HepG2 (cell line): ENCODE results near the gene GPBP1. TPM values are rescaled to one million over a fixed set of nuclear protein-coding genes. Genes with fewer than 3 reads are reported as not detected.

Experiments
- ATAC-seq: fragments of 200-7000 bp; cut with Tn5 transposase; 3 replicates; pipeline ENCODE4 v1.9.1; 2020; ENCODE audit warnings: mild to moderate bottlenecking, moderate library complexity
- BruUV-seq: library from RNA; stranded (reverse); fragments of 400-500 nt; replicated peaks from 2 replicates; lab custom pipeline; 2021; lab: Mats Ljungman, UMichigan
- CTCF ChIA-PET: fragments of 300-600 bp; formaldehyde crosslinking; extraction: SDS; loops from one replicate; lab custom pipeline; 2021; ENCODE audit warnings: low total read pairs, inconsistent platforms, low intra/inter-chr PET ratio; lab: Yijun Ruan, JAX
- POLR2A ChIA-PET: fragments of 350-600 bp; sonication (Branson Sonifier 250); formaldehyde crosslinking; loops from one replicate; lab custom pipeline; 2020; ENCODE audit warnings: antibody characterized with exemption, inconsistent platforms; lab: Yijun Ruan, JAX
- DNase-seq: peaks from one replicate; pipeline ENCODE4 v3.0.0-alpha.2; 2015; ENCODE audit warnings: low spot score
- FAIRE-seq: peaks from 3 replicates; lab custom pipeline; 2011; peaks lifted over from hg19 to GRCh38; lab: Jason Lieb, UNC
- H2AFZ ChIP-seq: one replicate; pipeline ENCODE4 v1.6.1; 2011; ENCODE audit warnings: low read length, inconsistent platforms
- H3K27ac ChIP-seq: fragments of 300-600 bp; 3 replicates; pipeline ENCODE4 v1.8.0; 2011; ENCODE audit warnings: mixed run types, mild to moderate bottlenecking, mixed read lengths, low read length, inconsistent platforms; ENCODE audit not compliant: insufficient read depth; ENCODE audit errors: extremely low read length
- H3K27me3 ChIP-seq, 2 experiments: fragments of 200-600 bp in 1 of 2; 2 replicates in 1 of 2; 3 replicates in 1 of 2; pipeline versions ENCODE4 v1.6.0 to v1.8.0; 2011; ENCODE audit warnings: low read length in 2 of 2, mild to moderate bottlenecking in 2 of 2, moderate library complexity in 2 of 2, inconsistent platforms in 1 of 2; ENCODE audit not compliant: insufficient read depth in 2 of 2, control insufficient read depth in 1 of 2
- H3K36me3 ChIP-seq, 2 experiments: fragments of 200-600 bp in 1 of 2; replicated peaks in 1 of 2; 2 replicates in 1 of 2; 3 replicates in 1 of 2; pipeline versions ENCODE4 v1.5.1 to v1.8.0; 2011; ENCODE audit warnings: low read length in 2 of 2, inconsistent platforms in 1 of 2; ENCODE audit not compliant: insufficient read depth in 2 of 2, control insufficient read depth in 1 of 2
- H3K4me1 ChIP-seq: 2 replicates; pipeline ENCODE4 v1.5.1; 2012; ENCODE audit warnings: low read length, inconsistent platforms; ENCODE audit not compliant: insufficient read depth
- H3K4me2 ChIP-seq: 2 replicates; pipeline ENCODE4 v1.6.0; 2011; ENCODE audit warnings: low read depth, low read length, inconsistent platforms
- H3K4me3 ChIP-seq, 3 experiments: fragments of 200-600 bp in 1 of 3; sonication (generic), shearing (Covaris generic) in 1 of 3; replicated peaks in 1 of 3; 2 replicates each; pipeline ENCODE4 v1.5.1; 2011 to 2016; ENCODE audit warnings: low read length in 3 of 3, inconsistent platforms in 2 of 3, low read depth in 2 of 3, mild to moderate bottlenecking in 2 of 3, control low read depth in 1 of 3, mixed read lengths in 1 of 3; ENCODE audit not compliant: insufficient read depth in 1 of 3
- H3K79me2 ChIP-seq: one replicate; pipeline ENCODE4 v1.6.1; 2011; ENCODE audit warnings: low read length, inconsistent platforms; ENCODE audit not compliant: insufficient read depth
- H3K9ac ChIP-seq: 2 replicates; pipeline ENCODE4 v1.6.0; 2011; ENCODE audit warnings: mild to moderate bottlenecking, low read depth, low read length, inconsistent platforms; ENCODE audit not compliant: insufficient read depth
- H3K9me3 ChIP-seq: 2 replicates; pipeline ENCODE4 v1.5.1; 2012; ENCODE audit warnings: mild to moderate bottlenecking, low read length
- H4K20me1 ChIP-seq: 2 replicates; pipeline ENCODE4 v1.6.0; 2011; ENCODE audit warnings: inconsistent platforms, mild to moderate bottlenecking, low read length, moderate library complexity; ENCODE audit not compliant: insufficient read depth
- BCLAF1 ChIP-seq: fragments of 450-650 bp; IDR thresholded peaks from 2 replicates; pipeline ENCODE4 v1.6.1; 2017; ENCODE audit warnings: mild to moderate bottlenecking
- EZH2 ChIP-seq: conservative IDR thresholded peaks from 2 replicates; pipeline ENCODE4 v1.6.1; 2012; ENCODE audit warnings: mild to moderate bottlenecking, low read depth, low read length, moderate library complexity
- KDM6A ChIP-seq: IDR thresholded peaks from 2 replicates; pipeline ENCODE4 v1.6.1; 2016; ENCODE audit warnings: low read depth
- LCORL ChIP-seq, 2 experiments: fragments of 450-650 bp in 1 of 2; sonication (generic) in 1 of 2; formaldehyde crosslinking in 1 of 2; IDR thresholded peaks; 2 replicates each; pipeline versions ENCODE4 v1.5.0 to v1.6.1; 2017 to 2020; ENCODE audit warnings: antibody characterized with exemption in 1 of 2, missing genetic modification reagents in 1 of 2
- NRL ChIP-seq: sonication (generic); formaldehyde crosslinking; IDR thresholded peaks from 2 replicates; pipeline ENCODE4 v1.5.0; 2020; ENCODE audit warnings: missing genetic modification reagents, mild to moderate bottlenecking, moderate library complexity, borderline replicate concordance
- ZIK1 ChIP-seq: sonication (generic); formaldehyde crosslinking; IDR thresholded peaks from 2 replicates; pipeline ENCODE4 v1.5.0; 2020; ENCODE audit warnings: mild to moderate bottlenecking, low read depth, missing genetic modification reagents, borderline replicate concordance
- ZNF674 ChIP-seq: sonication (generic); formaldehyde crosslinking; IDR thresholded peaks from 2 replicates; pipeline ENCODE4 v1.5.0; 2020; ENCODE audit warnings: low read depth, mild to moderate bottlenecking, missing genetic modification reagents
- WGBS: methylation state at CpG from one replicate; pipeline ENCODE4 v1.1.6; 2017; ENCODE audit warnings: low lambda C conversion rate; 5-methylcytosine and 5-hydroxymethylcytosine counted together
- in situ Hi-C: cut with HindIII; loops from 2 replicates; pipeline ENCODE4 v1.10.0; 2017; ENCODE audit warnings: low pct_unique_long_range_greater_than_20kb; ENCODE audit not compliant: extremely low pct_ligation_motif_present
- intact Hi-C: fragments of 100-400 bp; cut with micrococcal nuclease; formaldehyde crosslinking; loops from one replicate; pipeline ENCODE4 v1.10.0; 2022; ENCODE audit not compliant: unreplicated experiment
- polyA plus RNA-seq, 8 experiments: library from polyadenylated mRNA; depleted of rRNA in 3 of 8; stranded (reverse) in 7 of 8; unstranded in 1 of 8; fragments of >200 nt; fragmentation: Illumina TruSeq in 4 of 8; extraction: Trizol in 4 of 8; gene quantifications; 2 replicates each; pipeline versions ENCODE4 v1.2.1 to v1.2.3, GENCODE V29; 2011 to 2016; ENCODE audit warnings: low read depth in 4 of 8, missing spikeins in 1 of 8, mixed read lengths in 1 of 8; ENCODE audit not compliant: insufficient read depth in 1 of 8
- total RNA-seq, 5 experiments: library from RNA; depleted of rRNA; stranded (reverse); fragments of >200 nt; fragmentation: Illumina TruSeq; extraction: Trizol; gene quantifications; 2 replicates each; pipeline ENCODE4 v1.2.3, GENCODE V29; 2016; ENCODE audit warnings: low read depth in 1 of 5

The GPBP1 gene
- total and polyA plus RNA-seq, 2 of the 13 experiments (the other 11 are each of a cell fraction or from before 2014, with no cell fraction given) = 27.1 to 72.2 TPM

DNA sequence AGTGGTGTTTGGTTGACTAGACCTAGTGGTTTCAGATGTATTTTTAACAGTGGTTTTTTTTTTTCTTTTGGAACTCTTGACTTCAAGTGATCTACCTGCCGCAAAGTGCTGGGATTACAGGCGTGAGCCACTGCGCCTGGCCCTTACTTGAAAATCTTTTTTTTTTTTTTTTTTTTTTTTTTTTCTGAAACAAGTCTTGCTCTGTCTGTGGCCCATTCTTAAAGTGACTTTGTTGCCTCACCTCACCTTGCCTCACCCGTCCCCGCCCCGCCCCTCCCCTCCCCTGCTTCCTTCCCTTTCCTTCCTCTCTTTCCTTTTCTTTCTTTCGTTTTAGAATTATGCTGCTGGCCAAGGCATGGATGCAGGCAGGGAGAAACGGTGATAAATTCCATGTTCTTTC, 26.0 kb downstream of the GPBP1 start:
- WGBS = 96% methylated on average over 8 of the region's 8 CpGs
- no peak for DNase-seq
- H3K36me3 ChIP-seq = peaks cover 0 to 14% of the 10 kb centered on the region in 2 experiments; a peak in 2 of 5 replicates
- intact Hi-C loops = no loop called here
- peaks cover 99% of the 10 kb centered on the region for H3K79me2 ChIP-seq
- H3K9me3 ChIP-seq = no peaks in the 10 kb centered on the region
- ATAC-seq = no peak
- TF ChIP-seq LCORL (IDR thresholded peaks at IDR 0.05) = no peak
- TF ChIP-seq LCORL (CRISPR knock-in tag; IDR thresholded peaks at IDR 0.05) = no peak
- no peak for TF ChIP-seq KDM6A (CRISPR knock-in tag)
- TF ChIP-seq ZNF674 (CRISPR knock-in tag) = no peak
- TF ChIP-seq ZIK1 (CRISPR knock-in tag) = no peak
- no peak for TF ChIP-seq BCLAF1
- TF ChIP-seq NRL (CRISPR knock-in tag) = no peak
- TF ChIP-seq EZH2 = no peak
- peaks cover 58% of the 10 kb centered on the region for H4K20me1 ChIP-seq
- FAIRE-seq = no peak
- no peak overlapping the region for H3K27ac ChIP-seq
- in situ Hi-C loops = no loop called here
- 0 out of 2 replicates have a peak, but pooled peaks cover 21% of the 10 kb centered on the region for H3K4me1 ChIP-seq
- no peak overlapping the region for H3K4me3 ChIP-seq
- no peak overlapping the region for H3K9ac ChIP-seq
- ChIA-PET CTCF (no interaction called here), POLR2A (no interaction called here)
- no peak overlapping the region for H3K4me2 ChIP-seq
- no peak overlapping the region for H2AFZ ChIP-seq
- BruUV-seq = no TSS peak
- H3K27me3 ChIP-seq = no peaks in the 10 kb centered on the region
